Cardiac fibroblast (primary cell): ENCODE measurements around the gene FAM174B.

ENCODE experiments used
- DNase-seq, 2 donors: peaks; one replicate each; pipeline versions ENCODE4 v3.0.0 to v3.0.0-alpha.2; 2010; ENCODE audit warnings: low read depth in 2 of 2
- H3K4me3 ChIP-seq, 2 donors: replicated peaks in 1 of 2; 1 replicate in 1 of 2; 2 replicates in 1 of 2; pipeline ENCODE4 v1.5.1; 2011; ENCODE audit warnings: low read depth in 2 of 2, low read length in 2 of 2, mild to moderate bottlenecking in 2 of 2, moderate library complexity in 1 of 2
- TF ChIP-seq, protein P1 (sequence below): IDR thresholded peaks from one replicate; pipeline ENCODE4 v1.5.1; 2011; ENCODE audit warnings: low read depth, mild to moderate bottlenecking, low read length, inconsistent platforms

FAM174B gene

DNA sequence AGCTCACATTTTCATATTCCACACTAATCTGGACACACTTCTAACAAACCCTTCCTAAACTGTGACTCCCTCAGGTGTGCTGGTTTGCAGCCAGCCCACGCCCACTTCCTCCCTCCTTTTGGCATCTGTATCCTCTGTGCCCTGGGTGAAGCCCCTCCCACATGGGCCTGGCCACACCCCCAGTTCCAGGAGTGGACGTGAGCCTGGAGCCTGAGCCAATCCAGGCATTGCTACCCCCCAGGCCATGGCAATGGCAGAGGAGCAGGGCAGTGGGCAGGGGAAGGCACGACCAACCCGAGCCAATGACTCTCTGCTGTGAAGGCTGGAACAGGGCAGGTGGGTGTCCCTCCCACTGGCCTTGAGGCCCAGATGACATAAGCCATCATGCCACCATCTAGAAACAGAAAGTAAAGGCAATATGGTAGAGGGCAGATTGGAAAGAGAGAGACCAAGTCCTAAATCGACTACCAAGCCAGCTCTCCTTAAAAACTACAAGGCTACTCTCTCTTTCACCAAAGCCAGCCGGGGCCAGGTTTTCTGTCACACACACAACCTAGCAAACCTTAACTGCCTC, 18.6 kb downstream of the FAM174B start:
- TF ChIP-seq, protein P1, sequence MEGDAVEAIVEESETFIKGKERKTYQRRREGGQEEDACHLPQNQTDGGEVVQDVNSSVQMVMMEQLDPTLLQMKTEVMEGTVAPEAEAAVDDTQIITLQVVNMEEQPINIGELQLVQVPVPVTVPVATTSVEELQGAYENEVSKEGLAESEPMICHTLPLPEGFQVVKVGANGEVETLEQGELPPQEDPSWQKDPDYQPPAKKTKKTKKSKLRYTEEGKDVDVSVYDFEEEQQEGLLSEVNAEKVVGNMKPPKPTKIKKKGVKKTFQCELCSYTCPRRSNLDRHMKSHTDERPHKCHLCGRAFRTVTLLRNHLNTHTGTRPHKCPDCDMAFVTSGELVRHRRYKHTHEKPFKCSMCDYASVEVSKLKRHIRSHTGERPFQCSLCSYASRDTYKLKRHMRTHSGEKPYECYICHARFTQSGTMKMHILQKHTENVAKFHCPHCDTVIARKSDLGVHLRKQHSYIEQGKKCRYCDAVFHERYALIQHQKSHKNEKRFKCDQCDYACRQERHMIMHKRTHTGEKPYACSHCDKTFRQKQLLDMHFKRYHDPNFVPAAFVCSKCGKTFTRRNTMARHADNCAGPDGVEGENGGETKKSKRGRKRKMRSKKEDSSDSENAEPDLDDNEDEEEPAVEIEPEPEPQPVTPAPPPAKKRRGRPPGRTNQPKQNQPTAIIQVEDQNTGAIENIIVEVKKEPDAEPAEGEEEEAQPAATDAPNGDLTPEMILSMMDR = no peak
- no peak for DNase-seq

DNA sequence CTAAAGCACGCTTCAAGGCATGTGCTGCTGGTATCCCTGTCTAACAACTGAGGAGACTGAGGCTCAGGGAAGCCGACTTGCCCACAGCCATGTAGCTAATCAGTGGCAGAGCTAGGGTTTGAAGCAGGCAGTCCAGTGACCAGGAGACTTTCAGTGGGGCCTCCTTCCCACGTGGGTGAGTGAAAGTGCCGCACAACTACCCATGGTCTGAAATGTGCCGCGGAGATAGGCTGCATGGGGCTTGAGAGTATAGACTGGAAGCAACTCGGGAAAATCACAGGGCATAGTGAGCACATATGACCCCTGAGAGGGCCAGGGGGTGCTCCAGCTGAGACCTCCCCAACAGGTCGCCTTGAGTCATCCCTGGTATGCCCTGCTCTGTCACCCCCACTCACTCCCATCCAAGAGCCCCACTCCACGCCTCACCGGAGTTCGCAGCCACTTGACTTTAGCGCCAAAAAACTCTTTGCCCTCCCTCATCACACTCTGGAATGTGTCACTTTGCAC, 19.1 kb downstream of the FAM174B start:
- no peak for DNase-seq
- TF ChIP-seq, protein P1 = no peak
- no peak overlapping the region for H3K4me3 ChIP-seq

More for the DNA sequence above, 18.6 kb downstream of the FAM174B start:
- no peak overlapping the region for H3K4me3 ChIP-seq

GRCh38 chr15:92634671-92635201, 20.8 kb downstream of the FAM174B start:
- no peak for DNase-seq
- H3K4me3 ChIP-seq = no peak overlapping the region
- TF ChIP-seq, protein P1 = no peak

GRCh38 chr15:92634060-92634459, 21.5 kb downstream of the FAM174B start:
- DNase-seq = no peak
- no peak overlapping the region for H3K4me3 ChIP-seq
- TF ChIP-seq, protein P1 = no peak

DNA sequence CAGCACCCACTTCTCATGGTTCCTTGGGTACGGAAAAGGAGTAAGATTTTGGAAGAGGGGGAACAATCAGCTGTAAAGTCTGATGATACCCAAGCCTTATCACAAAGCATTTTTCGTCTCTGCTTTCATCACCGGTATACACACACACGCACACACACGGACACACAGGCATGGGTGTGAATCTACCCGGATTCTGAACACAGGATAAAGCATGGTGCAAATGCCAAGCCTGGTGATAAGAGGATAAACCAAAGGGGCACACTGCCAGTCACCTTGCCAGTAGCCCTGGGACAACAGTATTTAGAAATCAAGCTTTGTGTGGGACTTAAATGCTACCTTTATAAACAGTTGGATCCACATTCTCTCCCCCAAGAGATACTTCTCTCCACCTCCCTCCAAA, 22.2 kb downstream of the FAM174B start:
- no peak for DNase-seq
- TF ChIP-seq, protein P1 = no peak
- no peak overlapping the region for H3K4me3 ChIP-seq

- TF ChIP-seq, protein P1 = no peak
- DNase-seq = no peak
- no peak overlapping the region for H3K4me3 ChIP-seq
Observed at GRCh38 chr15:92633001-92633400, 22.6 kb downstream of the FAM174B start.
